Hindlimb muscle (tissue), 1 donor: ENCODE measurements around the gene LRRC47. TPM values are rescaled to one million over a fixed set of nuclear protein-coding genes. Genes with fewer than 3 reads are reported as not detected.

ENCODE experiments used
- DNase-seq: peaks from one replicate; pipeline ENCODE4 v3.0.0-alpha.2; 2013
- polyA plus RNA-seq: library from polyadenylated mRNA; unstranded; fragments of 120-200 nt; gene quantifications from one replicate; pipeline ENCODE4 v1.2.1, GENCODE V29; 2013; ENCODE audit not compliant: insufficient read length

The LRRC47 gene
- polyA plus RNA-seq, 1 donor, result 61.1 TPM

DNA sequence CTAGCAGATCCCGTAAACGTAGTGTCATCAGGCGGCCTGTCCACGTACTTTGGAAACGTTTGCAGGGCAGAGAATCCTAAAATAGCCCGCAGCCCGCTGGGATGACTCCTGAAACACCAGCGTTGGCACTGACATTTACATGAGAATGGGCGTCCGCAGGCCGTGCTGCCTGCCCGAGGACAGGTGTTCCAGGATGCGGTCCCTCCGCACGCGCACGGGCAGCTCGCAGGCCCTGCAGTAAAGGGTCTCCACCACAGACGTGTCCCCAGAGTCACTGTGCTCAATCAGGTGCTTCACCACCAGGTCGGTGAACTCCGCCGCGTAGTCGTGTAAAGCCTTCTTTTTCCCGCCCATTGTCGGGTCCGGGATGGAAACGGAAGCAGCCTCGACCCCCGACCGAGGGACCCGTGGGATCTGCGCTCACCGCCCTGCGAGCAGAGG, 49.9 kb downstream of the LRRC47 start:
- DNase-seq, result no peak

DNA sequence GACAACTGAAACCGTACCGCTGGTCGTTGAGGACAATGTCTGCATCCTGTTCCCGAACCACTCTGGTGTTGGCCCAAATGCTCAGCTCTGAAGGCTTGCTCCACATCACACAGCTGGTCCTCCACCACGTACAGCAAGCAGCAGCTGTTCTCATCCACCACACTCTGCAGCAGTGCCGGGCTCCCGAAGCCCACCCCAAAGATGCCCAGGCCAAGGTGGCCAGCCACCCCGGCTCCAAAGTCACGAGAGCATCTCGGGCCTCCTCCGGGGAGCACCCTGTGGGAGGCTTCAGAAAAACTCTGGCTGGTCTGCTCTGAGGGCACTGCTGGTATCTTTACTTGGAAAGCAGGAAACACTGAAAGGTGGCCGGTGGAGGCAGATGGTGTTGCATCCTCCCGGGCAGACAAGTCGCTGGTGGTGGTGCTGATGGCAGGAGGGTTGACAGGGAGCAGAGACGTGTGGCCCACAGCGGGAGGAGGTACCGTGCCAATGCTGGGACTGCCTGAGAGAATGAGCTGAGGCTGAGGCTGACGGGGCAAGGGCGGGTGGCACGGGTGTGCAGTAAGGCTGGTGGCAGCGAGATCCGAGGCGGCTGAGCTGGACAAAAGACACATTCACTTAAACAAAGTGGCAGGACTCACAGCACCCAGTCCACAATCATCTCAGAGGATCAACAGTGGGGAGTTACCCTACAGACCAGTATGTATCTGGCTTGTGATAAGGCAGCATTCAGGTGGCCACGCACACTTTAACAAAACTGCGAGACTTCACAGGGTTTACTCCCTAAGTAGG, 50.5 kb downstream of the LRRC47 start:
- no peak for DNase-seq

DNA sequence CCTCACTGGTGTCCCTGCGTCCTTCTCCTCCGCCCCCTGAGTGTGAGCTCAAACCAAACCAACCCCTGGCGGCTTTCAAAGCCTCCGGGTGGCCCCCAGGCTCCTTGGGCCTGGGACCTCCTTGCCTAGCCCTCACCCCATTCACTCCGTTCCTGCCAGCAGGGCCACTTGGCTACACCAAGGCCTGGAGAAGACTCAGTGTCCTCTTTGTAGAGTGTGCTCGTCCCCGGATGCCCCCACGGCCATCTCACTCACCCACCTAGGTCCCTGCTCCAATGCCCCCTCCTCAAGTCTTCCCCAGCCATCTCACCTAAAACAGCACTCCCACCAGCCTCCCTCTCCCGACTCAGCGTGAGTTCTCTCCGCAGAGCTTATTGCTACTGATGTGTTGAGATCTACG, 51.2 kb downstream of the LRRC47 start:
- DNase-seq, result no peak

DNA sequence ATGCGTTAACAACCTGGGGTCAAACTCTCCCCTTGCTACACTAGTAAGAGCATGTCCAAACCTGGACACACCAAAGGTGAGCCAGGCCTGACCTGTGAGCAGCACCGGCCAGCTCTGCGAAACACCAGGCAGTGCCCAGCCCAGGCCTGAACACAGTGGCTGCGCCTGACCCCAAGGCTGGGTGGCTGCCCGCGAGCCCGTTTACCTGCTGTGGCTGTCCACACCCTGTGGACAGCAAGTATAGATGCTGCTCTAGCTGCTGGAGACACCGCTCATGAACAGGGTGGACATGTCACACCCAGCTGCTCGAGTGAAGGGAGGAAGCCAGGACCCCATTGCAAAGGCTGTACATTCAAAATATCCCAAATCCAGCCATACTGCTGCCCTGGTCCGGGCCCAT, 51.7 kb downstream of the LRRC47 start:
- no peak for DNase-seq

DNA sequence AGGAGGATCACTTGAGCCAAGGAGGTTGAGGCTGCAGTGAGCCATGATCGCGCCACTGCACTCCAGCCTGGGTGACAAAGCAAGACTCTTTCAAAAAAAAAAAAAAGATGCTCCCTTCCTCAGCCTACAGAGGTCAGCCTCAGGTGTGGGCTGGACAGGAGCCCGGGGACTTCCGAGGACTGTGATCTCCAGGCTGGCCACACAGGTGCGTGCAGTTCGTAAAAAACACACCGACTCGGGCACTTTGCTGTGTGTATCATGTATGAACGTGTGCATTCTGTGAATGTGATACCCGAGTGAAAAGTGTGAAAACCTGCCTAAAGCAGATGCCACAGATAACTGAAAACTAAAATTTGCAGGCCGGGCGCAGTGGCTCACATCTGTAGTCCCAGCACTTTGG, 52.5 kb downstream of the LRRC47 start:
- DNase-seq, result no peak

DNA sequence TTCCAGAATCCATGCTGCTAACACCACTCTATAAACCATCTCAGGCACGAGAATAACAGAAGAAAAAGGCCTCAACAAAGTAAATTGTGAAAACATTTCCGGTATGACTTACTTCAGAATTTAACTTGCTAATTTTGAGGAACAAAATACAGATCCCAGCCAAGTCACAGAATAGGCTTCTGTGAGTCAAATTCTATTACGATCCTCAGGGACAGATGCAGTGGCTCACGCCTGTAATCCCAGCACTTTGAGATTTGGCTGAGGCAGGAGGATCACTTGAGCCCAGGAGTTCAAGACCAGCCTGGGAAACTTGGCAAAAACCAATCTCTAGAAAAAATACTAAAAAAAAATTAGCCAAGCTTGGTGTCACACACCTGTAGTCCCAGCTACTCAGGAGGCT, 52.9 kb downstream of the LRRC47 start:
- no peak for DNase-seq

DNA sequence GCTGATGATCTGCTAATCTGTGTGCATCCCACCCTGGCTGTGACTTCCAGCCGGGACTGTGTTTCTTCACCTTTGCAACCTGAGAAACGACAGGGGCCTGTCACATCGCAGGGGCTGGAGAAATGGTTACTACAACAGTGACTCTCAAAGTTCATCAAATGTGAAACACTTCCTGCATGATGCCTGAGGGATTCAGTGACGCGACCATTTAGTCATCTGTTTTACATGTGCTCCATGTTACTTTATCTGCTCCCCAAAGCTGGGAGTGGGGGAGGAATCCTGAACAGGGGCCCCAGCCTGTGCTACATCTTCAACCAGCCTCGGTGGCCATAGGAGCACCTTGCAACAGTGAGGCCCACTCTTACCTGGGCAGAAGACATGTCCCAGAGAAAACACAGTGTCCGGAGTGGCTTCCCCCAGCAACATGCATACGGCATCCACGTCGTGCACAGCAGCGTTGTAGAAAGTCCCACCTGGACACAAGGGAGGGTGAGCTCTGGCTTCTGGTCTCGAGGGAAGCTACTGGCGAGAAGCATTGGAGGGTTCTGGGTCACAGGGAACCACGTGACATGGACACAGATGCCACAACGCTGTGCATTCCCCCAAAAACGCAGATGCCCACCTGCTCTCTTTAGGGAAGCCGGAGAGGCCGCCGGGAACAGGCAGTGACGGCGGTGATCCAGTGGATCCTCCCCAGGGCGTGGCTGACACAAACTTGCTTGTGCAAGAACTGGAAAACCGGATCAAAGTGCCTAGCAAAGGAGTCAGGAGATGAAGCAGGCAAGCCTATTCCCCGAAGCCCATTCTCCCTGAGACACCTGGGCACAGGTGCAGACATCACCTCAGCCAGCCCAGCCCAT, 53.6 kb downstream of the LRRC47 start:
- no peak for DNase-seq

DNA sequence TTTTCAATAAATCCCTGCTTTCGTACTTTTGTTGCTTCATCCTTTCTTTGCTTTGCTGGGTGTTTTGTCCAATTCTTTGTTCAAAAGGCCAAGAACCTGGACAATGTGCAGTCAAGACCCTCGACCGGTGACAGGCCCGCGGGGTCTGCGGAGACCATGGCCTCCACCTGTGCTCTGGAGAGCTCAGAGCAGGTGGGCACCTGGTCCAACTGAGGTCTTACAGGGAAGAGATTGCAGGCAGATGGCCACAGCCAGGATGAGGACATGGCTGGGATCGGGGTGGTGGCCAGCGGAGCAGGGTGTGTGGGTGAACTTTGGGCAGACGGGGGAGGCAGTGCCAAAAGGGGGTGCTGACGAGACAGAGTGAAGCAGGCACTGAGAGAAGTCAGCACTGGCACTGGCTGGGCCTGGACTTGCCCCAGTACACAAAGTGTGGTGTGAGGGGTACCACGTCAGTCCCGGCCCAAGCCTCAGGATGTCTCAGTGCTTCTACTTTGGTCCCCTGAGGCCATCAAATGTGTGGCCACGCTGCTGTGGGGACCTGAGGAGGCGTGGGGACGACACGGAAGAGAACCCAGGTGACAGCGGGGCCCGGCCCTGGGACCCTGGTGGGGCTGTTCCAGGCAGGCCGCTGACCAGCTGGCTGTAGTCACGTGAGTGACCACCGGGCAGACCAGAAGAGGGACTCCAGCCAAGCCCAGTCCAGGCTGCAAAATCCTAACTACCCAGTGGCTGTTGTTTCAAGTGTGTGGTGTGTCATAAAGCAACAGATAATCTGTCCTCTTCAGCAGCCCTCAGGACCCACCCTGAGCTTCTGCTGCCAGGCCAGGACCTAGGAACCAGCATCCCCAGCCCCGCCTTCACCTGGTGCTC, 54.5 kb downstream of the LRRC47 start:
- no peak for DNase-seq

DNA sequence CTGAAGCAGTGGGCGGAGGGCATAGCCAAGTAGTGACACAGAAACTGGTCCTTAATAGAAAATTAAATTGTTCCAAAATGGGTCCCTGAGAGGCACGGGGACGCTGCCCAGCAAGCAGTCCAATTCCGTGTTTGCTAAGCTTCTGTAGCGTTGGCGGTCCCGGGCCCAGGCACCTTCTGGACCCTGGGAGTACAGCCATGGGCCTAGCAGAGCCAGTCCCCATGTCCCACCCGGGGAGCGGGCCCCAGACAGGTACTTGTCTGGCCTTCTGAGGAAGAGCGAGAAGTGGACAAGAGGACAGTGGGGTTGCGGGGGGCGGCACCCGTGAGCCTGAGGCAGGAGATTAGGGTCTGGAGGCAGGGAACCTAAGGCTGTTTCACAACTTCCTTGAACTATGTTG, 55.5 kb downstream of the LRRC47 start:
- no peak for DNase-seq

DNA sequence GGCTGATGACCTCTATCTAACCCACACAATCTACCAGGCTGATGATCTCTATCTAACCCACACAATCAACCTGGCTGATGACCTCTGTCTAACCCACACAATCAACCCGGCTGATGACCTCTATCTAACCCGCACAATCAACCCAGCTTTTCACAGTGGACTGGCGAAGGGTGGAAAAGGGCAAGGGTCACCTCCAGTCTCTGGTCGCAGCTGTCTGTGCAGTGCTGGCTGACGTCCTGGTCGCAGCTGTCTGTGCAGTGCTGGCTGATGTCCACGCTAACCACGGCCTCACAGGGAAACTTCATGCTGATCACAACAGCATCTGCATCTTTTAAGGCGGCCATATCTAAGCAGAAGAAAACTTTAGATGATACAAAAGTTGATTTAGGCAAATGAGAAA, 56.3 kb downstream of the LRRC47 start:
- peak; percentile 32 for DNase-seq

DNA sequence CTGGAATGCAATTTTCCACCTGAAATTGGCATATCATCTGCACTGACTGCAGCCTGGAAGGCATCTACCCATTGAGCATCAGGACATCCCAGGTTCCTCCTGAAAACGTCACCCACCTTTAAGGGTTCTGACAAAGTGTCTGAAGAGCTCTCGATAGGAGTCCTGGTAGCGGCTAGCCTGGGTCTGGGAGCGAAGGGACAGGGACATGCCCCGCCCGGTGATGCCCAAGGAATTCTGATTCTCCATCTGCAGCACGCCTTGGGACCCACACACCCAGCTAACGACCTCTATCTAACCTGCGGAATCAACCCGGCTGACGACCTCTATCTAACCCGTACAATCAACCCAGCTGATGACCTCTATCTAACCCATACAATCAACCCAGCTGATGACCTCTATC, 57.4 kb downstream of the LRRC47 start:
- DNase-seq, result no peak

DNA sequence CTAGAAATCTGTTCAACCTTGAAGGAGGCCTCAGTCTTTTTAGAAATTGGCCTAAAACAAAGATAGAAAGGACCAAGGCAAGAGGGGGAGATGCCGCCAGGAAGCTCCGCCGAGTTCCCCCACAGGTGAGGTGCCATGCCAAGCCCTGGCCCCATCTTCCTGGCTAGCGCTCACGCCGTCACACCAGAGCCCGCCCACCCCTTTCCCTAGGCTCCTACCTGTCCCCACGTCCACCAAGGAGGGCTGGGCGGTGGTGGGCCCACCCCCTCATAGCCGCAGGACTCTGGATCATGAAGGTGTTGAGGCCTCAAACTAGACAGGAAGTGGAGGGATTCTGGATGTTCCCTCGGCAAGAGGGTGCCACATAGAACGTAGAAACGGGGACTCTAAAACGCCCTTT, 59.6 kb downstream of the LRRC47 start:
- no peak for DNase-seq

DNA sequence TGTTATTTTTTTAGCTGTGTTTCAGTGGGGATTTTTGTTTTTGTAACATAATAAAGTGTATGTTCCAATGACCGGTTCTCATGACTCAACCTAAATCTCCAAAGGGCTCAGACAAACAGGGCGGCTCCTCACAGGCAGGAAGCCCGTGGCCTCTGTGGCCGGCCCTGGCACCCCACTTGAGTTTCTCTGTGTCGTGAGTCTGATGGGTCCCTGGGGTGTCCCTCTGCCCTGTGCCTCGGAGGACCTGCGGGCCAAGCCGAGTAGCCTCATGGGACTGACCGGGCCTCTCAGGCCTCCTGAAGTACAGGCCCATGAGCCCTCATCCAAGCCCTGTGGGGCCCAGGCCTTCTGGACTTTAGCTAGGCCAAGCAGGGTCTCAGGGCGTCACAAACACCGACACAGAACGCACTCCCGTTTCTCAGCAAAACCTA, 60.2 kb downstream of the LRRC47 start:
- no peak for DNase-seq

DNA sequence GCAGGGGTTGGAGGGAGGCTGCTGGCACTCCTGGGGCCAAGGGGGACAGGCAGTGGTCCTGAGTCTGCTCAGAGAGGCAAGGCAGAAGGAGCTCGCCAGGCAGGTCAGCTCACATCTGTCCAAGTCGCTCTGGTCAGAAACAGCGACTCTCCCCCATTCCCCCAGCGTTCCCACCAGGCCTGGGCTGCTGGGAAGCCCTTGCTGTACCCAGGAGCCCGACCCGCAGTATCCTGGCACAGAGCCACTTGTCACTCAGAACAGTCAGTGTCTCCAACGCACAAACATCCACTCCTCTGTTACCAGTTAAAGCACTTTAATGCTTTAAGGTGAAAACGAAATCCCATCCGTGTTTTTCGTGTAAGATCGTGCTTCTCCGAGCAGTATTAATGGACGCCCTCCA, 60.6 kb downstream of the LRRC47 start:
- no peak for DNase-seq

DNA sequence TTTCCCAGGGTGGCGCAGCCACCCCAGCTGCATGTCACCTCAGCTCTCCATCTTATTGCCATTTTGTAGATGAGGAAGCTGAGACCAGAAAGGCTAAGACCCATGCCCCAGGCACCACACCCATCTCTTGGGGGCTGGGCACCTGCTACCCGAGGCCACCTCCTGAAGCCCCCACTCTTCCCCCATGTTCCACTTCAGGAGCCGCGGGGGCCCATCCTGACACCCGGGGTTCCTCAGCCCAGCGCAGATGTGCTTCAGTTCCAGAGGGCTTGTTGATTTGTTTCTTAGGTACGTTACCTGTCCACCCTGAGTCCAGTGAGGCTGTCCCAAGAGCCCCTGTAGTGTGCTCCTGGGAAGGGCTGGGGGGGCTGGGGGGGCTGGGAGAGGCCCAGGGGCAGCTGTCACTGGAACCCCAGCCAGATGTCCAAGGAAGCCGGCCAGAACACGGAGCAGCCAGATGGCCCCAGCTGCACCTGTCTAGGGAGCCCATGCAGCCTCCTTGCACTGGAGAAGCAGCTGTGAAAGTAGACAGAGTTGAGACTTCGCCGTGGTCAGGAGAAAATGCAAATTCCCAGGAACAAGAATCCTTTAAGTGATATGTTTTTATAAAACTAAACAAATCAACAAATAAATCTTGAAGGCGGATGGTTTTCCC, 61.1 kb downstream of the LRRC47 start:
- DNase-seq, result no peak

DNA sequence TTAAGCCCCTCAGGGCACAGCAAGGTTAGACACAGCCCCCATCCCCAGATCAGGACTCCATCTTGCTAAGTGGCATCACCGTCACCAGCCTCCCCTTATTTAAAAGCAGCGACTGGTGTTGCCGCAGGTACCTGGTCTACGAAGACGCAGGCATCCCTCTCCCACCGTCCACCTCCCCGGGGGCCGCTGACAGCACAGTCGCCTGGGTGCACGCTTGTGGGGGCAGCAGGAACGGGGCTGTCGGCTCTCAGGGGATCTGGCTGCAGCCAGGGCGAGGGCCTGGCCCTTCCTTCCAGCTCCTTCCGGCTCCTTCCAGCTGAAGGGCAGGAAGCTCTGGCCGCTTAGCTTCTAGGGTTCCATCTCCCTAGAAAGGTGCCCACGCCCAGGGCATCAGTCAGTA, 61.7 kb downstream of the LRRC47 start:
- DNase-seq, result no peak

DNA sequence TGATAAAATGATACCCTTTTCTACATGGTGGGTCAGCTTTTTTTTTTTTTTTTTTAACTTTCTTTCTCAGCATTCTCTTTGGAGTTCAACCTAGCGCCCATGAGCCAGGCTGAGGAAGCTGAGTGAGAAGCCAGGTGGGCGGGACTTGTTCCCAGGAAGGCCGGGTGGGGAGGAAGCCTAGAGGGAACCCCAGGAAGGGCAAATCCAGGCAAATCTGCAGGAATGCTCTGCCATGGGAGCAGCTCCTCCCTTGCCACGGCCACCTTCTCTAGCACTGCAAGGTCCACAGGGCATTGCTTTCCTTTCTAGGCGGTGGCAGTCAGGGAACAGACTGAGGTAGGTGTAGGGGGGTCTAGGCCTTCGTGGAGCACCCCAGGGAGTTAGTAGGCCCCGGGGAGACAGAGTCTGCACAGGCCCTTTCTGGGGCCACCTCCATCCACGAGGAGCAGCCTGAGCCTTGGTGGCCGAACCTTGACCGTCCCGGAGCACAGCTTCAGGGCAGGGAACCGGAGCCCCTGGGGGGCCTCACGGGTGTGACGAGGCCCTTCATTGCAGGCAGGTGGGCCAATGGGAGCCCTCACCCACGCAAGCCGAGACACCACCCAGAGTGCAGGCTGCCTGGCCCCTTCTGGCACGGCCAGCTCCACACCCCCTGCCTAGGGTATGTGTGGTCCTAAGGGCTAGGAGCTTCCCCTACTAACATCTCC, 62.3 kb downstream of the LRRC47 start:
- DNase-seq, result no peak

DNA sequence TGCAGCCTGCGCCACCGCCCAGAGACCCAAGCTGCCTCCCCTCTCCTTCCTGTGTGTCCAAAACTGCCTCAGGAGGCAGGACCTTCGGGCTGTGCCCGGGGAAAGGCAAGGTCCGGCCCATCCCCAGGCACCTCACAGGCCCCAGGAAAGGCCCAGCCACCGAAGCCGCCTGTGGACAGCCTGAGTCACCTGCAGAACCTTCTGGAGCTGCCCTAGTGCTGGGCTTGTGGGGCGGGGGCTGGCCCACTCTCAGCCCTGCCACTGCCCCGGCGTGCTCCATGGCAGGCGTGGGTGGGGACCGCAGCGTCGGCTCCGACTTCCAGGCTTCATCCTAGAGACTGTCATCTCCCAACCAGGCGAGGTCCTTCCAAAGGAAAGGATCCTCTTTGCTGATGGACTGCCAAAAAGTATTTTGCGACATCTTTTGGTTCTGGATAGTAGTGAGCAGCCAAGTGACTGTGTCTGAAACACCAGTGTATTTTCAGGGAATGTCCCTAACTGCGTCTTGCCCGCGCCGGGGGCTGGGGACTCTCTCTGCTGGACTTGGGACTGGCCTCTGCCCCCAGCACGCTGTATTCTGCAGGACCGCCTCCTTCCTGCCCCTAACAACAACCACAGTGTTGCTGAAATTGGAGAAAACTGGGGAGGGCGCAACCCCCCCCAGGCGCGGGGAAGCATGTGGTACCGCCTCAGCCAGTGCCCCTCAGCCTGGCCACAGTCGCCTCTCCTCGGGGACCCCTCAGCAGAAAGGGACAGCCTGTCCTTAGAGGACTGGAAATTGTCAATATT, 63.0 kb downstream of the LRRC47 start:
- no peak for DNase-seq

DNA sequence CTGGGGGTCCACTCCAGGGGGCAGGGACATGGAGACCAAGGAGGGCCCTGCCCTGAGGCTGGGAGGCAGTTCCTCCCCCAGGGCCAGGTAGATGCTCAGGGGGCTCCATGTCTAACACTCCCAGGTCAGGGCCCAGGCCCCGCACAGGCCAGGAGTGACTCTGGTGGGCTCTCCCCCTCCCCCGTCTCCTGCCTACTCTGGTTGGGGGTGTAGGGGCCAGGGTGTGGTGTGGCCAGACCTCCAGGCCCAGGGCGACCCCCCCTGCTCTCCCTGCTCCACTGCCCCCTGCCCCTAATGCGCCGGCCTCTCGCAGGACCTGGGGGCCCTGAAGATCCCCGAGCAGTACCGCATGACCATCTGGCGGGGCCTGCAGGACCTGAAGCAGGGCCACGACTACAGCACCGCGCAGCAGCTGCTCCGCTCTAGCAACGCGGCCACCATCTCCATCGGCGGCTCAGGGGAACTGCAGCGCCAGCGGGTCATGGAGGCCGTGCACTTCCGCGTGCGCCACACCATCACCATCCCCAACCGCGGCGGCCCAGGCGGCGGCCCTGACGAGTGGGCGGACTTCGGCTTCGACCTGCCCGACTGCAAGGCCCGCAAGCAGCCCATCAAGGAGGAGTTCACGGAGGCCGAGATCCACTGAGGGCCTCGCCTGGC, 63.7 kb downstream of the LRRC47 start:
- no peak for DNase-seq
